Psoas muscle (tissue), 8 donors: ENCODE data around the gene OR5D13. TPM values are rescaled to one million over a fixed set of nuclear protein-coding genes. Genes with fewer than 3 reads are reported as not detected.

Source experiments
- ATAC-seq, 4 donors: fragments of 200-7000 bp; cut with Tn5 transposase; one replicate each; pipeline ENCODE4 v1.9.1; 2020; ENCODE audit warnings: moderate library complexity in 3 of 4, mild to moderate bottlenecking in 2 of 4
- DNase-seq, 2 donors: peaks; one replicate each; pipeline ENCODE4 v3.0.0-alpha.2; 2020
- H3K27ac ChIP-seq: fragments of 200-600 bp; one replicate; pipeline ENCODE4 v1.8.0; 2022
- H3K27me3 ChIP-seq, 3 donors: fragments of 200-600 bp in 1 of 3; one replicate each; pipeline versions ENCODE4 v1.6.1 to v1.8.0; 2013 to 2022; ENCODE audit warnings: low read length in 2 of 3, mild to moderate bottlenecking in 2 of 3, moderate library complexity in 1 of 3; ENCODE audit not compliant: insufficient read depth in 3 of 3
- H3K36me3 ChIP-seq, 2 donors: fragments of 200-600 bp in 1 of 2; one replicate each; pipeline versions ENCODE4 v1.6.1 to v1.8.0; 2013 to 2022; ENCODE audit warnings: low read depth in 1 of 2, mild to moderate bottlenecking in 1 of 2, moderate library complexity in 1 of 2; ENCODE audit not compliant: insufficient read depth in 1 of 2
- H3K4me1 ChIP-seq: fragments of 200-600 bp; one replicate; pipeline ENCODE4 v1.8.0; 2022
- H3K4me3 ChIP-seq: fragments of 200-600 bp; one replicate; pipeline ENCODE4 v1.8.0; 2022; ENCODE audit warnings: mild to moderate bottlenecking
- H3K9me3 ChIP-seq: fragments of 200-600 bp; one replicate; pipeline ENCODE4 v1.8.0; 2022
- CTCF ChIP-seq: fragments of 200-600 bp; IDR thresholded peaks from one replicate; pipeline ENCODE4 v1.8.0; 2022; ENCODE audit warnings: antibody characterized with exemption
- WGBS, 3 donors: extraction: QIAGEN DNeasy Blood & Tissue Kit; methylation state at CpG; one replicate each; pipeline versions ENCODE4 v1.1.6 to v1.1.7; 2013; 5-methylcytosine and 5-hydroxymethylcytosine counted together
- intact Hi-C, 2 donors: fragments of 100-400 bp; cut with DNase I; formaldehyde crosslinking; loops; one replicate each; pipeline versions ENCODE4 v1.11.0 to v1.14.2; 2022
- polyA plus RNA-seq, 3 donors: library from polyadenylated mRNA; stranded (reverse); fragments of 200-250 nt; gene quantifications; one replicate each; pipeline ENCODE4 v1.2.3, GENCODE V29; 2013
- total RNA-seq, 4 donors: library from RNA; stranded (reverse); fragmentation: NEBNext Ultra II Directional in 2 of 4; extraction: Animal tissue kit (Norgen Biotek cat#: 25700) in 2 of 4; gene quantifications; one replicate each; pipeline versions ENCODE4 v1.2.1 to v1.2.4, GENCODE V29; 2021 to 2023
- donor health status: healthy with polysubstance abuse.
- donor health status: DM: no; HTN: no; CAD: no; lungs with moderate emphysema.
- donor health status: Bipolar disorder and iron deficiency.
- donor health status: healthy.
- donor health status: DM: yes; HTN: yes; CAD: no.
- donor health status: DM: no; HTN: no; CAD: no.
- donor health status: DM: no; HTN: no; CAD: no.
- donor health status: DM: yes; HTN: yes; CAD: no.

The OR5D13 gene
- total and polyA plus RNA-seq, 7 donors: not detected

GRCh38 chr11:55793321-55793720, 20.1 kb downstream of the OR5D13 start:
- H3K27ac ChIP-seq: no peak overlapping the region
- DNase-seq (no peak), ATAC-seq (no peak)
- no peaks in the 10 kb centered on the region for H3K4me1 ChIP-seq
- intact Hi-C loops: no loop called here
- no peak for TF ChIP-seq CTCF
- no peaks in the 10 kb centered on the region for H3K36me3 ChIP-seq
- 42 to 70% (median 59%) methylated on average over 2 of the region's 2 CpGs for WGBS, 3 donors
- H3K9me3 ChIP-seq: no peaks in the 10 kb centered on the region
- H3K27me3 ChIP-seq: no peaks in the 10 kb centered on the region
- no peak overlapping the region for H3K4me3 ChIP-seq

- intact Hi-C loops: no loop called here
- ATAC-seq (no peak), DNase-seq (no peak)
- H3K36me3 ChIP-seq: no peaks in the 10 kb centered on the region
- H3K9me3 ChIP-seq: no peaks in the 10 kb centered on the region
- H3K4me3 ChIP-seq: no peak within 1 kb of the TSS
- no peak within 1 kb of the TSS for H3K27ac ChIP-seq
- no peaks in the 10 kb centered on the region for H3K27me3 ChIP-seq
- H3K4me1 ChIP-seq: no peaks in the 10 kb centered on the region
- no peak for TF ChIP-seq CTCF
These were observed 22.0 kb downstream of the OR5D13 start, which contains the start of gene OR5D14 for GRCh38 chr11:55795256-55795655. Gene OR5D14, plus strand, starts transcription at chr11:55795556. Its CDS starts 0 bp downstream, at chr11:55795556.

GRCh38 chr11:55806248-55806647, 33.0 kb downstream of the OR5D13 start:
- TF ChIP-seq CTCF: no peak
- 72 to 86% (median 78%) methylated on average over 1 of the region's 1 CpG for WGBS, 3 donors

GRCh38 chr11:55811067-55811466, 37.8 kb downstream of the OR5D13 start, which contains the start of gene OR5L1:
Gene OR5L1, plus strand, starts transcription at chr11:55811367. Its CDS starts 100 bp downstream, at chr11:55811467.
- no peaks in the 10 kb centered on the region for H3K36me3 ChIP-seq
- DNase-seq (no peak), ATAC-seq (no peak)
- intact Hi-C loops: no loop called here
- no peak for TF ChIP-seq CTCF
- H3K27me3 ChIP-seq: no peaks in the 10 kb centered on the region
- no peaks in the 10 kb centered on the region for H3K4me1 ChIP-seq
- 85 to 93% (median 86%) methylated on average over 1 of the region's 1 CpG for WGBS, 3 donors
- H3K4me3 ChIP-seq: no peak within 1 kb of the TSS
- H3K27ac ChIP-seq: no peak within 1 kb of the TSS
- no peaks in the 10 kb centered on the region for H3K9me3 ChIP-seq

More at GRCh38 chr11:55806248-55806647, 33.0 kb downstream of the OR5D13 start:
- ATAC-seq: no peak
- DNase-seq: no peak
- Histone ChIP-seq H3K36me3 (no peaks in the 10 kb centered on the region), H3K27me3 (no peaks in the 10 kb centered on the region), H3K4me3 (no peak overlapping the region), H3K27ac (no peak overlapping the region), H3K9me3 (no peaks in the 10 kb centered on the region), H3K4me1 (no peaks in the 10 kb centered on the region)
- intact Hi-C loops: no loop called here

GRCh38 chr11:55819330-55819729, 46.1 kb downstream of the OR5D13 start, which contains the start of gene OR5D18:
Gene OR5D18, plus strand, starts transcription at chr11:55819630. Its CDS starts 0 bp downstream, at chr11:55819630.
- TF ChIP-seq CTCF: no peak
- Histone ChIP-seq H3K4me3 (no peak within 1 kb of the TSS), H3K4me1 (no peaks in the 10 kb centered on the region), H3K36me3 (no peaks in the 10 kb centered on the region), H3K27me3 (no peaks in the 10 kb centered on the region), H3K27ac (no peak within 1 kb of the TSS), H3K9me3 (no peaks in the 10 kb centered on the region)
- DNase-seq: no peak
- no peak for ATAC-seq
- 80 to 81% (median 81%) methylated on average over 5 of the region's 5 CpGs for WGBS, 3 donors
- intact Hi-C loops: no loop called here
